Heart left ventricle (tissue), 16 donors: ENCODE data around the gene BSND. TPM values are rescaled to one million over a fixed set of nuclear protein-coding genes. Genes with fewer than 3 reads are reported as not detected.

Source experiments
- ATAC-seq, 4 donors: fragments of 200-7000 bp; cut with Tn5 transposase; one replicate each; pipeline ENCODE4 v1.9.1; 2020 to 2022; ENCODE audit warnings: moderate library complexity in 4 of 4, mild to moderate bottlenecking in 3 of 4, moderate number of reproducible peaks in 1 of 4
- DNase-seq, 5 donors: peaks; one replicate each; pipeline ENCODE4 v3.0.0-alpha.2; 2020
- H3K27ac ChIP-seq, 12 donors: fragments of 200-600 bp; sonication (generic) in 4 of 12; one replicate each; pipeline versions ENCODE4 v1.5.0 to v1.8.0; 2016 to 2022; ENCODE audit warnings: mild to moderate bottlenecking in 2 of 12
- H3K27me3 ChIP-seq, 9 donors: fragments of 200-600 bp; sonication (generic) in 2 of 9; one replicate each; pipeline versions ENCODE4 v1.5.1 to v1.8.0; 2016 to 2022; ENCODE audit warnings: mild to moderate bottlenecking in 3 of 9
- H3K36me3 ChIP-seq, 9 donors: fragments of 200-600 bp; sonication (generic) in 2 of 9; one replicate each; pipeline versions ENCODE4 v1.5.0 to v1.8.0; 2018 to 2022; ENCODE audit warnings: mild to moderate bottlenecking in 2 of 9
- H3K4me1 ChIP-seq, 12 donors: fragments of 200-600 bp; sonication (generic) in 4 of 12; one replicate each; pipeline versions ENCODE4 v1.5.0 to v1.8.0; 2016 to 2022; ENCODE audit warnings: mild to moderate bottlenecking in 3 of 12
- H3K4me3 ChIP-seq, 12 donors: fragments of 200-600 bp; sonication (generic) in 4 of 12; one replicate each; pipeline versions ENCODE4 v1.5.0 to v1.8.0; 2017 to 2022; ENCODE audit warnings: mild to moderate bottlenecking in 9 of 12, moderate library complexity in 4 of 12
- H3K9me3 ChIP-seq, 12 donors: fragments of 200-600 bp; sonication (generic) in 4 of 12; one replicate each; pipeline versions ENCODE4 v1.5.0 to v1.8.0; 2016 to 2022; ENCODE audit warnings: mild to moderate bottlenecking in 1 of 12
- CTCF ChIP-seq, 12 donors: fragments of 200-600 bp; sonication (generic) in 4 of 12; IDR thresholded peaks; one replicate each; pipeline versions ENCODE4 v1.5.0 to v1.8.0; 2018 to 2022; ENCODE audit warnings: antibody characterized with exemption in 12 of 12, mild to moderate bottlenecking in 5 of 12
- POLR2A ChIP-seq, 2 donors: fragments of 450-650 bp; IDR thresholded peaks; one replicate each; pipeline ENCODE4 v1.6.1; 2017; ENCODE audit warnings: antibody characterized with exemption in 2 of 2, mild to moderate bottlenecking in 2 of 2, moderate library complexity in 2 of 2
- WGBS, 4 donors: extraction: QIAGEN DNeasy Blood & Tissue Kit in 2 of 4; methylation state at CpG; one replicate each; pipeline versions ENCODE4 v1.1.5 to v1.1.7; 2013 to 2018; 5-methylcytosine and 5-hydroxymethylcytosine counted together
- intact Hi-C, 10 donors: fragments of 100-400 bp; cut with DNase I; formaldehyde crosslinking; loops; one replicate each; pipeline versions ENCODE4 v1.11.1 to v1.14.2; 2022
- polyA plus RNA-seq, 2 donors: library from polyadenylated mRNA; stranded (reverse); fragments of 200-250 nt; gene quantifications; one replicate each; pipeline ENCODE4 v1.2.3, GENCODE V29; 2013
- total RNA-seq, 9 donors: library from RNA; depleted of rRNA in 2 of 9; stranded (reverse); fragments of >200 nt in 2 of 9; fragmentation: NEBNext Ultra II Directional in 3 of 9; extraction: Animal tissue kit (Norgen Biotek cat#: 25700) in 3 of 9; gene quantifications; one replicate each; pipeline versions ENCODE4 v1.1.0 to v1.2.4, GENCODE V29; 2016 to 2023
- donor health status: ischemic (EF 13 %, LVEDD 7.1; RV severe dilation, severe dysfunction).
- donor health status: healthy with polysubstance abuse.
- donor health status: DM: no; HTN: yes; CAD: no.
- donor health status: DM: no; HTN: no; CAD: no.
- donor health status: ischemic (EF 25% LVEDD 6.9; RV normal size, moderate dysfunction).
- donor health status: ischemic (EF 25% LVEDD 5.7; RV mildly dilated, moderate dysfunction).
- donor health status: healthy.
- donor health status: DM: yes; HTN: yes; CAD: no.
- donor health status: ischemic (EF 35%, LVEDD 5.7; RV mildly dilated, moderate dysfunction).
- donor health status: nonischemic (EF 11% LVEDD 7.7; RV severe dilation, severe dysfunction).
- donor health status: DM: yes; HTN: yes; CAD: no.
- donor health status: PGD.
- donor health status: ischemic (EF 29% LVEDD 5.4; RV normal size, mild dysfunction).
- donor health status: nonischemic (EF 23%, LVEDD 6.1; RV moderate dilation, normal function).

BSND gene
- total and polyA plus RNA-seq, 11 donors: not detected

GRCh38 chr1:55040933-55041494 is 42.3 kb downstream of the BSND start:
- WGBS, 4 donors: 44 to 54% (median 48%) methylated on average over 5 of the region's 5 CpGs
- H3K27me3 ChIP-seq: peaks cover 10 to 58% (median 32%) of the 10 kb centered on the region in 9 donors

GRCh38 chr1:55041613-55042012 is 42.9 kb downstream of the BSND start:
- no peak overlapping the region for H3K27ac ChIP-seq
- H3K27me3 ChIP-seq: peaks cover 10 to 53% (median 32%) of the 10 kb centered on the region in 9 donors
- no peak for ATAC-seq
- intact Hi-C loops: no loop called here
- H3K36me3 ChIP-seq: no peaks in the 10 kb centered on the region
- H3K4me3 ChIP-seq: no peak overlapping the region
- H3K4me1 ChIP-seq: peaks cover 0 to 14% (median 0%) of the 10 kb centered on the region in 12 donors
- no peak for DNase-seq
- no peak for TF ChIP-seq POLR2A (IDR thresholded peaks at IDR 0.05)
- TF ChIP-seq CTCF (IDR thresholded peaks at IDR 0.05): no peak
- 63 to 96% (median 73%) methylated on average over 3 of the region's 3 CpGs for WGBS, 4 donors
- H3K9me3 ChIP-seq: no peaks in the 10 kb centered on the region

More at GRCh38 chr1:55040933-55041494, 42.3 kb downstream of the BSND start:
- no peak overlapping the region for H3K4me3 ChIP-seq
- no peak for TF ChIP-seq POLR2A (IDR thresholded peaks at IDR 0.05)
- TF ChIP-seq CTCF (IDR thresholded peaks at IDR 0.05): no peak
- ATAC-seq (no peak), DNase-seq (no peak)
- no peak overlapping the region for H3K27ac ChIP-seq
- H3K9me3 ChIP-seq: no peaks in the 10 kb centered on the region
- intact Hi-C loops: no loop called here
- H3K36me3 ChIP-seq: no peaks in the 10 kb centered on the region
- peaks cover 0 to 14% (median 0%) of the 10 kb centered on the region in 12 donors for H3K4me1 ChIP-seq

DNA sequence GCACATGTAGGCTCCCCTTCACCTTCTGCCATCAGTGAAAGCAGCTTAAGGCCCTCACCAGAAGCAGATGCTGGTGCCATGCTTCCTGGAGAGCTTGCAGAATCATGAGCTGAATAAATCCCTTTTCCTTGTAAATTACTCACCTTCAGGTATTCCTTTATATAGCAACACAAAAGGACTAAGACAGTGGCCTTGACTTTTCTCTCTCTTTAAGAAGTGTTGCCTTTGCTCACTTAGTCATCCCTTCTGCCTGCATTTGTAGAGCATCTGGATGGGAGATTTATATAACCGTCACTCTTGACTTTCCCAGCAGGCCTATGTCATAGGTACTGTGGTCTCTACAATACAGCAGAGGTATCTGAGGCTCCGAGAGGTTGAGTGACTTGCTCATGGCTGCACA is 44.3 kb downstream of the BSND start:
- Histone ChIP-seq H3K4me3 (no peak overlapping the region), H3K27me3 (peaks cover 2 to 42% (median 31%) of the 10 kb centered on the region in 9 donors), H3K27ac (no peak overlapping the region), H3K9me3 (no peaks in the 10 kb centered on the region), H3K4me1 (peaks cover 0 to 14% (median 0%) of the 10 kb centered on the region in 12 donors), H3K36me3 (no peaks in the 10 kb centered on the region)
- DNase-seq (no peak), ATAC-seq (no peak)
- WGBS, 4 donors: 88 to 93% (median 91%) methylated on average over 2 of the region's 2 CpGs
- TF ChIP-seq CTCF (IDR thresholded peaks at IDR 0.05): no peak
- TF ChIP-seq POLR2A (IDR thresholded peaks at IDR 0.05): no peak
- intact Hi-C loops: no loop called here

- TF ChIP-seq CTCF (IDR thresholded peaks at IDR 0.05): no peak
- no peak for TF ChIP-seq POLR2A (IDR thresholded peaks at IDR 0.05)
- Histone ChIP-seq H3K4me1 (peaks cover 0 to 14% (median 0%) of the 10 kb centered on the region in 12 donors), H3K27me3 (peaks cover 0 to 35% (median 24%) of the 10 kb centered on the region in 9 donors), H3K27ac (no peak overlapping the region), H3K36me3 (no peaks in the 10 kb centered on the region), H3K9me3 (no peaks in the 10 kb centered on the region), H3K4me3 (no peak overlapping the region)
- WGBS, 4 donors: 93 to 97% (median 95%) methylated on average over 7 to 9 of the region's 9 CpGs
- DNase-seq (no peak), ATAC-seq (no peak)
- intact Hi-C loops: no loop called here
Measured at GRCh38 chr1:55043726-55044125, 45.0 kb downstream of the BSND start.
